Mesendoderm (in vitro differentiated cells): ENCODE data around the gene DNAAF8. TPM values are rescaled to one million over a fixed set of nuclear protein-coding genes. Genes with fewer than 3 reads are reported as not detected.

Source experiments
- DNase-seq: peaks from one replicate; pipeline ENCODE4 v3.0.0; 2013
- H2AK5ac ChIP-seq: 2 replicates; pipeline ENCODE4 v1.6.1; 2013; ENCODE audit warnings: low read length, inconsistent platforms
- H2BK120ac ChIP-seq: 2 replicates; pipeline ENCODE4 v1.6.1; 2013; ENCODE audit warnings: low read depth, mild to moderate bottlenecking, low read length, moderate library complexity, mixed read lengths
- H2BK15ac ChIP-seq: replicated peaks from 2 replicates; pipeline ENCODE4 v1.6.1; 2013; ENCODE audit warnings: low read depth, mild to moderate bottlenecking, moderate library complexity
- H2BK5ac ChIP-seq: 2 replicates; pipeline ENCODE4 v1.6.1; 2013; ENCODE audit warnings: low read length, inconsistent platforms
- H3K18ac ChIP-seq: 2 replicates; pipeline ENCODE4 v1.6.1; 2013; ENCODE audit warnings: mild to moderate bottlenecking, low read length, mixed read lengths
- H3K23ac ChIP-seq: one replicate; pipeline ENCODE4 v1.6.1; 2013; ENCODE audit warnings: low read length
- H3K27ac ChIP-seq: 2 replicates; pipeline ENCODE4 v1.5.1; 2013; ENCODE audit warnings: low read depth, mild to moderate bottlenecking, inconsistent platforms, low read length, moderate library complexity
- H3K27me3 ChIP-seq: 2 replicates; pipeline ENCODE4 v1.6.1; 2013; ENCODE audit warnings: low read length, control low read depth, mild to moderate bottlenecking, inconsistent platforms; ENCODE audit not compliant: insufficient read depth, poor library complexity
- H3K36me3 ChIP-seq: 2 replicates; pipeline ENCODE4 v1.6.1; 2013; ENCODE audit warnings: low read length, inconsistent platforms; ENCODE audit not compliant: control insufficient read depth, insufficient read depth
- H3K4ac ChIP-seq: one replicate; pipeline ENCODE4 v1.6.1; 2013; ENCODE audit warnings: low read depth, mild to moderate bottlenecking, low read length, moderate library complexity
- H3K4me1 ChIP-seq: 2 replicates; pipeline ENCODE4 v1.6.1; 2013; ENCODE audit warnings: low read depth, low read length, inconsistent platforms; ENCODE audit not compliant: control insufficient read depth
- H3K4me2 ChIP-seq: 2 replicates; pipeline ENCODE4 v1.6.1; 2013; ENCODE audit warnings: low read length
- H3K4me3 ChIP-seq: 2 replicates; pipeline ENCODE4 v1.5.1; 2013; ENCODE audit warnings: mild to moderate bottlenecking, low read length
- H3K56ac ChIP-seq: one replicate; pipeline ENCODE4 v1.6.1; 2013; ENCODE audit warnings: low read length
- H3K79me1 ChIP-seq: 2 replicates; pipeline ENCODE4 v1.6.1; 2013; ENCODE audit warnings: low read length, inconsistent platforms
- H3K79me2 ChIP-seq: 2 replicates; pipeline ENCODE4 v1.6.1; 2013; ENCODE audit warnings: mild to moderate bottlenecking, low read length; ENCODE audit not compliant: control insufficient read depth, insufficient read depth
- H3K9ac ChIP-seq: 2 replicates; pipeline ENCODE4 v1.6.1; 2013; ENCODE audit warnings: low read length, inconsistent platforms
- H4K5ac ChIP-seq: one replicate; pipeline ENCODE4 v1.6.1; 2013; ENCODE audit warnings: low read length
- H4K8ac ChIP-seq: one replicate; pipeline ENCODE4 v1.6.1; 2013; ENCODE audit warnings: low read depth, mild to moderate bottlenecking, control low read depth, low read length, moderate library complexity
- WGBS: extraction: QIAGEN DNeasy Blood & Tissue Kit; methylation state at CpG from one replicate; pipeline ENCODE4 v1.1.7; 2013; ENCODE audit warnings: low lambda C conversion rate, missing lambda C conversion rate; ENCODE audit not compliant: insufficient coverage; ENCODE audit errors: extremely low coverage; 5-methylcytosine and 5-hydroxymethylcytosine counted together
- small RNA-seq: library from polyadenylated mRNA; stranded (forward); fragments of <200 nt; extraction: miRNeasy Mini kit (QIAGEN cat#:217004); gene quantifications from one replicate; pipeline ENCODE3, GENCODE V24; 2013; ENCODE audit not compliant: insufficient read depth

The DNAAF8 gene

GRCh38 chr16:4798456-4798855 is 64.1 kb downstream of the DNAAF8 start:
- Histone ChIP-seq H3K4me2 (no peak overlapping the region), H3K79me1 (no peaks in the 10 kb centered on the region), H3K27me3 (no peaks in the 10 kb centered on the region), H3K4me3 (no peak overlapping the region), H3K4me1 (no peaks in the 10 kb centered on the region), H3K56ac (no peak overlapping the region), H4K8ac (no peak overlapping the region), H3K18ac (no peak overlapping the region), H2BK5ac (no peak overlapping the region), H3K4ac (no peak overlapping the region), H4K5ac (no peak overlapping the region), H3K36me3 (no peaks in the 10 kb centered on the region), H2BK15ac (no peak overlapping the region), H2BK120ac (no peak overlapping the region), H3K23ac (no peak overlapping the region), H3K27ac (no peak overlapping the region), H3K79me2 (no peaks in the 10 kb centered on the region), H3K9ac (no peak overlapping the region), H2AK5ac (no peak overlapping the region)
- WGBS, result no CpG with 5 or more reads among the region's 16 CpGs
- no peak for DNase-seq

Small RNA genes within 50 kb of the gene (small RNA-seq; reads per million reads assigned to genes)
- not detected for gene RF00017
